Measurements from ENCODE around the gene SHCBP1.

DNA sequence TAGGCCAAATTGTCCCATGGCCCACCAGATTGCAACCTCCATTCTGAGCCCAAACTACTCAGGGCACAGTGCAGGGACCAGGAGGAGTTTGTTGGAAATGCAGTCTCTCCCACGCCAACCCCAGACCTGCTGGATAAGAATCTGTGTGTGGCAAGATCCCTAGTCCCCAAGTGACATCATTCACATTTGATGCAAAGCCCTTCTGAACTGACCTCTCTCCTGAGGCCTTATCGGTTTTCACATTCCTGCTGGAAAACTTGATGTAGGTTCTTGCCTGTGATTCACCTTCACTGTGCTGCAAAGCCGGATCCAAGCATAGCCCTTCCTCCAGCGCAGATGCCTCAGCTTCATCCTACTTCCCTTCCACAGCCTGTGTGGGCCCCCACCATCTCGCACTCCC is 6.6 kb upstream of the SHCBP1 start:
- TF ChIP-seq, protein P1, sequence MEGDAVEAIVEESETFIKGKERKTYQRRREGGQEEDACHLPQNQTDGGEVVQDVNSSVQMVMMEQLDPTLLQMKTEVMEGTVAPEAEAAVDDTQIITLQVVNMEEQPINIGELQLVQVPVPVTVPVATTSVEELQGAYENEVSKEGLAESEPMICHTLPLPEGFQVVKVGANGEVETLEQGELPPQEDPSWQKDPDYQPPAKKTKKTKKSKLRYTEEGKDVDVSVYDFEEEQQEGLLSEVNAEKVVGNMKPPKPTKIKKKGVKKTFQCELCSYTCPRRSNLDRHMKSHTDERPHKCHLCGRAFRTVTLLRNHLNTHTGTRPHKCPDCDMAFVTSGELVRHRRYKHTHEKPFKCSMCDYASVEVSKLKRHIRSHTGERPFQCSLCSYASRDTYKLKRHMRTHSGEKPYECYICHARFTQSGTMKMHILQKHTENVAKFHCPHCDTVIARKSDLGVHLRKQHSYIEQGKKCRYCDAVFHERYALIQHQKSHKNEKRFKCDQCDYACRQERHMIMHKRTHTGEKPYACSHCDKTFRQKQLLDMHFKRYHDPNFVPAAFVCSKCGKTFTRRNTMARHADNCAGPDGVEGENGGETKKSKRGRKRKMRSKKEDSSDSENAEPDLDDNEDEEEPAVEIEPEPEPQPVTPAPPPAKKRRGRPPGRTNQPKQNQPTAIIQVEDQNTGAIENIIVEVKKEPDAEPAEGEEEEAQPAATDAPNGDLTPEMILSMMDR (IDR thresholded peaks at IDR 0.05) = no peak
- TF ChIP-seq EP300 (IDR thresholded peaks at IDR 0.05; ENCODE audit: low read depth) = no peak
